ENCODE data around the gene ADRB2.

GRCh38 chr5:148861088-148861487 is 34.7 kb downstream of the ADRB2 start:
- TF ChIP-seq ELF4 (IDR thresholded peaks at IDR 0.05) (no peak), LEF1 (IDR thresholded peaks at IDR 0.05; ENCODE audit: borderline replicate concordance) (no peak), FOXA1 (IDR thresholded peaks at IDR 0.05) (no peak), HDGF (IDR thresholded peaks at IDR 0.05; ENCODE audit: borderline replicate concordance) (no peak), FOXM1 (IDR thresholded peaks at IDR 0.05; ENCODE audit: borderline replicate concordance) (no peak), NFRKB (IDR thresholded peaks at IDR 0.05) (no peak), PKNOX1 (IDR thresholded peaks at IDR 0.05) (no peak), BHLHE40 (IDR thresholded peaks at IDR 0.05; ENCODE audit: borderline replicate concordance) (no peak), CTBP1 (IDR thresholded peaks at IDR 0.05; ENCODE audit: borderline replicate concordance) (no peak), ZNF384 (IDR thresholded peaks at IDR 0.05) (no peak), FOXK2 (IDR thresholded peaks at IDR 0.05) (no peak), SP1 (IDR thresholded peaks at IDR 0.05) (no peak), SUZ12 (IDR thresholded peaks at IDR 0.05) (no peak), TARDBP (IDR thresholded peaks at IDR 0.05) (no peak)
